Right lobe of liver (tissue), 4 donors: Measurements from ENCODE around the gene PPM1N.

Experiments used
- POLR2A ChIP-seq: fragments of 450-650 bp; IDR thresholded peaks from one replicate; pipeline ENCODE4 v1.6.1; 2017; ENCODE audit warnings: antibody characterized with exemption, mild to moderate bottlenecking
- TF ChIP-seq, protein P1 (sequence below), 4 donors: fragments of 200-600 bp in 3 of 4; fragments of 450-650 bp in 1 of 4; IDR thresholded peaks; one replicate each; pipeline versions ENCODE4 v1.5.1 to v1.8.0; 2016 to 2022; ENCODE audit warnings: antibody characterized with exemption in 4 of 4, mild to moderate bottlenecking in 2 of 4
- donor health status: DM: no; HTN: no; CAD: no.
- donor health status: DM: no; HTN: no; CAD: no.
- donor health status: DM: no; HTN: yes; CAD: no.

DNA sequence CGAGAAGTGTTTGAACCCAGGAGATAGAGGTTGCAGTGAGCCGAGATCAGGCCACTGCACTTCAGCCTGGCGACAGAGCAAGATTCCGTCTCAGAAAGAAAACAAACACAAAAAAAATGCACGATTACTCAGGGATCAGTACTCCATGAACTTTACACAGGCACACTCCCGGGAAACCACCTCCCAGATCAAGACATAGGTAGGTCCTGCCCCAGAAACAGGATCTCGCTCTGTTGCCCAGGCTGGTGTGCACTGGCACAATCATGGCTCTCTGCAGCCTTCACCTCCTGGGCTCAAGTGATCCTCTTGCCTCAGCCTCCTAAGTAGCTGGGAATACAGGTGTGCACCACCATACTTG lies 20.2 kb downstream of the PPM1N start:
- TF ChIP-seq, protein P1, sequence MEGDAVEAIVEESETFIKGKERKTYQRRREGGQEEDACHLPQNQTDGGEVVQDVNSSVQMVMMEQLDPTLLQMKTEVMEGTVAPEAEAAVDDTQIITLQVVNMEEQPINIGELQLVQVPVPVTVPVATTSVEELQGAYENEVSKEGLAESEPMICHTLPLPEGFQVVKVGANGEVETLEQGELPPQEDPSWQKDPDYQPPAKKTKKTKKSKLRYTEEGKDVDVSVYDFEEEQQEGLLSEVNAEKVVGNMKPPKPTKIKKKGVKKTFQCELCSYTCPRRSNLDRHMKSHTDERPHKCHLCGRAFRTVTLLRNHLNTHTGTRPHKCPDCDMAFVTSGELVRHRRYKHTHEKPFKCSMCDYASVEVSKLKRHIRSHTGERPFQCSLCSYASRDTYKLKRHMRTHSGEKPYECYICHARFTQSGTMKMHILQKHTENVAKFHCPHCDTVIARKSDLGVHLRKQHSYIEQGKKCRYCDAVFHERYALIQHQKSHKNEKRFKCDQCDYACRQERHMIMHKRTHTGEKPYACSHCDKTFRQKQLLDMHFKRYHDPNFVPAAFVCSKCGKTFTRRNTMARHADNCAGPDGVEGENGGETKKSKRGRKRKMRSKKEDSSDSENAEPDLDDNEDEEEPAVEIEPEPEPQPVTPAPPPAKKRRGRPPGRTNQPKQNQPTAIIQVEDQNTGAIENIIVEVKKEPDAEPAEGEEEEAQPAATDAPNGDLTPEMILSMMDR (IDR thresholded peaks at IDR 0.05): no peak
- no peak for TF ChIP-seq POLR2A
